Measurements from ENCODE around the gene PIPOX. TPM values are rescaled to one million over a fixed set of nuclear protein-coding genes. Genes with fewer than 3 reads are reported as not detected.

The PIPOX gene
- total and polyA plus RNA-seq, 2 of the 13 experiments (the other 11 are each of a cell fraction or from before 2014, with no cell fraction given): 87.3 to 154 TPM

DNA sequence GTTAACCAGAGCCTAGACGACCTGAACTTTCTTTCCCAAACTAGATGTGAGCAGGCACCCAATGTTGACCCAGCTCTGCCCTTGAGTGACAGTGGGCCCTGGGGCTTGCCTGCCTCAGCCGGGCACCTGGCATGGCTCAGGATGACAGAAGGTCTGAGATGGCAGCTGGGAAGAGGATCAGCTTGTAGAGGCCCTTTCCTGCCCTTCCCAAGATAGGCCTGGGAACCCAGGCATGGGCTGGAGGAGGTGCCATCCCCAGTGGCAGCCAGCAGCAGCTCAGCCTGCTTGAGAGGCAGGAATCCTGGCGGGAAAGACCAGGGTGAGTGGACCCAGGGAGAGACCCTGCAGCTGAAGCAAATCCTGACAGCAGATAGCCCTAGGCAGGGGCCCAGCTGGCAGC is 59.1 kb downstream of the PIPOX start:
- BruUV-seq (replicated peaks): no TSS peak
- CTCF ChIA-PET (ENCODE audit: low intra/inter-chr PET ratio, low total read pairs): no interaction called here
- TF ChIP-seq ASH2L (IDR thresholded peaks at IDR 0.05; ENCODE audit: insufficient read length, low read depth, low read length) (no peak), PAX8 (CRISPR knock-in tag; IDR thresholded peaks at IDR 0.05; ENCODE audit: borderline replicate concordance) (no peak), ZNF138 (CRISPR knock-in tag; IDR thresholded peaks at IDR 0.05; ENCODE audit: low read depth) (no peak), ZFP36L1 (CRISPR knock-in tag; IDR thresholded peaks at IDR 0.05) (no peak), ZBTB8A (CRISPR knock-in tag; IDR thresholded peaks at IDR 0.05; ENCODE audit: borderline replicate concordance, low read depth) (no peak), FOXK2 (IDR thresholded peaks at IDR 0.05) (no peak), ZNF839 (CRISPR knock-in tag; IDR thresholded peaks at IDR 0.05; ENCODE audit: borderline replicate concordance) (no peak)
- TF ChIP-seq, protein P1, sequence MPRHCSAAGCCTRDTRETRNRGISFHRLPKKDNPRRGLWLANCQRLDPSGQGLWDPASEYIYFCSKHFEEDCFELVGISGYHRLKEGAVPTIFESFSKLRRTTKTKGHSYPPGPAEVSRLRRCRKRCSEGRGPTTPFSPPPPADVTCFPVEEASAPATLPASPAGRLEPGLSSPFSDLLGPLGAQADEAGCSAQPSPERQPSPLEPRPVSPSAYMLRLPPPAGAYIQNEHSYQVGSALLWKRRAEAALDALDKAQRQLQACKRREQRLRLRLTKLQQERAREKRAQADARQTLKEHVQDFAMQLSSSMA (CRISPR knock-in tag; IDR thresholded peaks at IDR 0.05): no peak
- TF ChIP-seq, protein P2, sequence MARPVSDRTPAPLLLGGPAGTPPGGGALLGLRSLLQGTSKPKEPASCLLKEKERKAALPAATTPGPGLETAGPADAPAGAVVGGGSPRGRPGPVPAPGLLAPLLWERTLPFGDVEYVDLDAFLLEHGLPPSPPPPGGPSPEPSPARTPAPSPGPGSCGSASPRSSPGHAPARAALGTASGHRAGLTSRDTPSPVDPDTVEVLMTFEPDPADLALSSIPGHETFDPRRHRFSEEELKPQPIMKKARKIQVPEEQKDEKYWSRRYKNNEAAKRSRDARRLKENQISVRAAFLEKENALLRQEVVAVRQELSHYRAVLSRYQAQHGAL (CRISPR knock-in tag; IDR thresholded peaks at IDR 0.05; ENCODE audit: not compliant biosample characterization): no peak
- TF ChIP-seq, protein P3, sequence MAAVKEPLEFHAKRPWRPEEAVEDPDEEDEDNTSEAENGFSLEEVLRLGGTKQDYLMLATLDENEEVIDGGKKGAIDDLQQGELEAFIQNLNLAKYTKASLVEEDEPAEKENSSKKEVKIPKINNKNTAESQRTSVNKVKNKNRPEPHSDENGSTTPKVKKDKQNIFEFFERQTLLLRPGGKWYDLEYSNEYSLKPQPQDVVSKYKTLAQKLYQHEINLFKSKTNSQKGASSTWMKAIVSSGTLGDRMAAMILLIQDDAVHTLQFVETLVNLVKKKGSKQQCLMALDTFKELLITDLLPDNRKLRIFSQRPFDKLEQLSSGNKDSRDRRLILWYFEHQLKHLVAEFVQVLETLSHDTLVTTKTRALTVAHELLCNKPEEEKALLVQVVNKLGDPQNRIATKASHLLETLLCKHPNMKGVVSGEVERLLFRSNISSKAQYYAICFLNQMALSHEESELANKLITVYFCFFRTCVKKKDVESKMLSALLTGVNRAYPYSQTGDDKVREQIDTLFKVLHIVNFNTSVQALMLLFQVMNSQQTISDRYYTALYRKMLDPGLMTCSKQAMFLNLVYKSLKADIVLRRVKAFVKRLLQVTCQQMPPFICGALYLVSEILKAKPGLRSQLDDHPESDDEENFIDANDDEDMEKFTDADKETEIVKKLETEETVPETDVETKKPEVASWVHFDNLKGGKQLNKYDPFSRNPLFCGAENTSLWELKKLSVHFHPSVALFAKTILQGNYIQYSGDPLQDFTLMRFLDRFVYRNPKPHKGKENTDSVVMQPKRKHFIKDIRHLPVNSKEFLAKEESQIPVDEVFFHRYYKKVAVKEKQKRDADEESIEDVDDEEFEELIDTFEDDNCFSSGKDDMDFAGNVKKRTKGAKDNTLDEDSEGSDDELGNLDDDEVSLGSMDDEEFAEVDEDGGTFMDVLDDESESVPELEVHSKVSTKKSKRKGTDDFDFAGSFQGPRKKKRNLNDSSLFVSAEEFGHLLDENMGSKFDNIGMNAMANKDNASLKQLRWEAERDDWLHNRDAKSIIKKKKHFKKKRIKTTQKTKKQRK (IDR thresholded peaks at IDR 0.05; ENCODE audit: low read length): no peak
- TF ChIP-seq, protein P4, sequence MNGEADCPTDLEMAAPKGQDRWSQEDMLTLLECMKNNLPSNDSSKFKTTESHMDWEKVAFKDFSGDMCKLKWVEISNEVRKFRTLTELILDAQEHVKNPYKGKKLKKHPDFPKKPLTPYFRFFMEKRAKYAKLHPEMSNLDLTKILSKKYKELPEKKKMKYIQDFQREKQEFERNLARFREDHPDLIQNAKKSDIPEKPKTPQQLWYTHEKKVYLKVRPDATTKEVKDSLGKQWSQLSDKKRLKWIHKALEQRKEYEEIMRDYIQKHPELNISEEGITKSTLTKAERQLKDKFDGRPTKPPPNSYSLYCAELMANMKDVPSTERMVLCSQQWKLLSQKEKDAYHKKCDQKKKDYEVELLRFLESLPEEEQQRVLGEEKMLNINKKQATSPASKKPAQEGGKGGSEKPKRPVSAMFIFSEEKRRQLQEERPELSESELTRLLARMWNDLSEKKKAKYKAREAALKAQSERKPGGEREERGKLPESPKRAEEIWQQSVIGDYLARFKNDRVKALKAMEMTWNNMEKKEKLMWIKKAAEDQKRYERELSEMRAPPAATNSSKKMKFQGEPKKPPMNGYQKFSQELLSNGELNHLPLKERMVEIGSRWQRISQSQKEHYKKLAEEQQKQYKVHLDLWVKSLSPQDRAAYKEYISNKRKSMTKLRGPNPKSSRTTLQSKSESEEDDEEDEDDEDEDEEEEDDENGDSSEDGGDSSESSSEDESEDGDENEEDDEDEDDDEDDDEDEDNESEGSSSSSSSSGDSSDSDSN (CRISPR knock-in tag; IDR thresholded peaks at IDR 0.05): no peak
- H3K9me3 ChIP-seq (ENCODE audit: low read length): no peaks in the 10 kb centered on the region
- no peaks in the 10 kb centered on the region for H3K4me1 ChIP-seq (ENCODE audit: insufficient read depth, low read length)
- ATAC-seq: no peak
- intact Hi-C loops (cut with micrococcal nuclease; ENCODE audit: unreplicated experiment) (no loop called here), in situ Hi-C loops (cut with HindIII; ENCODE audit: extremely low pct_ligation_motif_present, low pct_unique_long_range_greater_than_20kb) (loop anchor here (25.0 kb wide), 1 partner anchor 365 kb away; the partner anchor contains the start of genes NEK8, TLCD1 and TRAF4)
- POLR2A ChIA-PET: no interaction called here
- H3K27ac ChIP-seq (ENCODE audit: extremely low read length, insufficient read depth, low read length): no peak overlapping the region
- no peak overlapping the region for H3K9ac ChIP-seq (ENCODE audit: insufficient read depth, low read depth, low read length)
- no peak overlapping the region for H3K4me3 ChIP-seq (replicated peaks in 1 of 3; ENCODE audit: insufficient read depth in 1 of 3, low read depth in 2 of 3, low read length in 3 of 3)
- peaks cover 35 to 63% of the 10 kb centered on the region in 2 experiments; a peak in 4 of 5 replicates for H3K36me3 ChIP-seq (replicated peaks in 1 of 2; ENCODE audit: control insufficient read depth in 1 of 2, insufficient read depth in 2 of 2, low read length in 2 of 2)
- WGBS (ENCODE audit: low lambda C conversion rate): 98% methylated on average over 2 of the region's 3 CpGs
- FAIRE-seq: no peak
- no peak overlapping the region for H3K4me2 ChIP-seq (ENCODE audit: low read depth, low read length)
- no peaks in the 10 kb centered on the region for H4K20me1 ChIP-seq (ENCODE audit: insufficient read depth, low read length)
- no peaks in the 10 kb centered on the region for H3K27me3 ChIP-seq (ENCODE audit: control insufficient read depth in 1 of 2, insufficient read depth in 2 of 2, low read length in 2 of 2)
- H3K79me2 ChIP-seq (ENCODE audit: insufficient read depth, low read length): no peaks in the 10 kb centered on the region
- H2AFZ ChIP-seq (ENCODE audit: low read length): no peak overlapping the region
- no peak for DNase-seq (ENCODE audit: low spot score)
